Putamen (tissue), 1 donor: ENCODE data around the gene BST1.

ENCODE experiments used
- DNase-seq: peaks from one replicate; pipeline ENCODE4 v3.0.0-alpha.2; 2016; ENCODE audit warnings: low spot score

Gene BST1

DNA sequence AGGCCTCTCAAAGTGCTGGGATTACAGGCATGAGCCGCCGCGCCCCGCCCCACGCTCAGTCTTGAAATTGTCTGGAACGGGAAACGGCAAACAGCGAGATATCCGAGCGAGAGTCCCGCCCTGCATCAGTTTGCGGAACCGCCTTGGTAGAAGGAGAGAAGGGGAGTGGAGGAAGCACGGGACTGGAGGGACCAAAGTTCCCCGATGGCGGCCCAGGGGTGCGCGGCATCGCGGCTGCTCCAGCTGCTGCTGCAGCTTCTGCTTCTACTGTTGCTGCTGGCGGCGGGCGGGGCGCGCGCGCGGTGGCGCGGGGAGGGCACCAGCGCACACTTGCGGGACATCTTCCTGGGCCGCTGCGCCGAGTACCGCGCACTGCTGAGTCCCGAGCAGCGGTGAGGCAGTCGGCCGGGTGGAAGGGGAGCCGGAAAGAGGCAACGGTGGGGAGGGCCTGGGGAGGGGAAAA, at the start of gene BST1:
Gene BST1 (plus strand): TSS at position 125 of the 463 bp plus-strand sequence. CDS start 80 bp downstream, at position 205.
- DNase-seq = no peak

- DNase-seq = no peak
Measured at GRCh38 chr4:15653420-15653819, 49.4 kb upstream of the BST1 start.

DNA sequence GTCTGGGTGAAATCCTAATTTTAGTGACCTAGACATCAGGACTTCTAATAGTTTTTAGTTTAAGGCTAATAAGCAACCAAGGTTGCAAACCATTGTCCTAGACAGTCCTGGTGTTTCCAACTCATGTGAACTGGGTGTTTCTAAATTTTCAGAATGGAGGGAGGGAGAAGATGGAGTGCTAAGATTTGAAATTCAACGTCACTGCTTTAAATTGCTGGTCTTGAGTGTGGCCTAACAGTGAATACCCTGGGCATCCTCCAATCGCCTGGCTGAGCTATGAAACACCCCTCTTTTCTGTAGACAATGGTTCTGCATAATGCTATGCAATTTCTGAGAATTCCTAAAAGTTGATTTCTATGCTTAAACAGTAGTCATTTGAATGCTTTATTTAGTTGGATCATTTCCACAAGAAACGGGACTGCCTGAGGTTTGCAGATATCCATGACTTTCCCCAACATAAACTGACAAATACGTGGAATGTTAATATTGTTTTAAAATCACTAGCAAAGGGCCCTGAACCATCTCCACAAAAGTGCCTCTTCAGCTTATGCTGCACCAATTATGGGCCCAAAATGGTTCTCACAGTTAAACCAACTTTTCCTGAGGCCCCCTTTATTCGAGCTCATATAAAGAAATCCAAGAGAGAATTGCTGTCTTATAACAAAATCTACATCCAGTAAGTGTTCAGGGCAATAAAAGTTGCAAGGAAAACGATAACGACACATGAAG, 48.8 kb upstream of the BST1 start:
- DNase-seq = no peak

DNA sequence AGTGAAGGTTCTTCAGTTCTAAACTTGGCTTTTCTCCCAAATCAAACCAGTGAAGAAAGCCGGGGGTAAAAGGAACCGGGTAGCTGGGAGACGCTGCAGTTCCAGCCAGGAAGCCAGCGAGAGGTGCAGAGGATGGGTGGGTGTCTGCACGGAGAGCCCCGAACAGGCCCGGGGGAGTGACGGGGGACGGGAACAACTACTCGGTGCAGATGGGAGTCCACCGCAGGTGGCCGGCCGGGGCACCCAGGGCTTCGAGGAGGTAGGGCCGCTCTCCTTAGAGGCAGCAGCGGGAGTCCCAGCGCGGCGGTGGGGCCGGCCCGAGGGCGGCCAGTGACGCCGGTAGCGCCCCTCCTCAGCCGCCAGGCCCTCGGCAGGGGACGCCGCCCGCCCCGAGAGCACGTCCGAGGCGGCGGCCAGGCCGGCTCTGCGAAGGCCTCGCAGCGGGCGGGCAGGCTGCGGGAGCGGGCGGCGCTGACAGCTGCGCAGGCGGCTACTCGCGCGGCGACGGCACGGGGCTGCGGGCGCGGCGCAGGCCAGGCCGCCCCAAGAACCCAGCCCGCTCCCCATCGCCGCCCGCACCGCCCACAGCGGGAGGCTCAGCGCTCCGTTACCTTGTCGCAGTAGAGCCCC, 48.2 kb upstream of the BST1 start:
- DNase-seq = peak; percentile 68

- peak; percentile 92 for DNase-seq
Measured at GRCh38 chr4:15655223-15656037, 47.4 kb upstream of the BST1 start, which contains the start of gene FBXL5. FBXL5 (minus strand) TSS chr4:15655357; CDS start chr4:15655287, 70 bp downstream.

- peak; percentile 47 for DNase-seq
Measured at GRCh38 chr4:15656038-15656470, 46.8 kb upstream of the BST1 start.

- DNase-seq = no peak
Measured at GRCh38 chr4:15657366-15657765, 45.5 kb upstream of the BST1 start.

- no peak for DNase-seq
Measured at GRCh38 chr4:15658136-15658770, 44.6 kb upstream of the BST1 start.

DNA sequence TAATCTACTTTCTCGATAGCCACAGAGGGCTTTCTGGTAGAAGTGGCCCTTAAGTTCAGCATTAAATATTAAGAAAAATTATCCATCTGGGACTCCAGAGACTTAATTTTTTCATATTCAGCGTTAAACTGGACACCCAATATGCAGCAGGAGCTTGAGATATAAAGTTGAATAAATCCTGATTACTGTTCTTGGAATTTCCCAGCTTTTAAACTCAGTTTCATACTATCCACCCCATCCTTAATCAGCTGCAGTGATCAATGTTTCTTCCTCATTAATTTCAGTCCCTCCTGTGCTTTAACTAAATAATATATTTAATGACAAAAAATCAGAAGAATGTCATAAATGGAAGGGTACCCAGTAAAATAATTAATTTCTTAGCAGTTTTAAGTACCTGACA, 44.1 kb upstream of the BST1 start:
- no peak for DNase-seq

DNA sequence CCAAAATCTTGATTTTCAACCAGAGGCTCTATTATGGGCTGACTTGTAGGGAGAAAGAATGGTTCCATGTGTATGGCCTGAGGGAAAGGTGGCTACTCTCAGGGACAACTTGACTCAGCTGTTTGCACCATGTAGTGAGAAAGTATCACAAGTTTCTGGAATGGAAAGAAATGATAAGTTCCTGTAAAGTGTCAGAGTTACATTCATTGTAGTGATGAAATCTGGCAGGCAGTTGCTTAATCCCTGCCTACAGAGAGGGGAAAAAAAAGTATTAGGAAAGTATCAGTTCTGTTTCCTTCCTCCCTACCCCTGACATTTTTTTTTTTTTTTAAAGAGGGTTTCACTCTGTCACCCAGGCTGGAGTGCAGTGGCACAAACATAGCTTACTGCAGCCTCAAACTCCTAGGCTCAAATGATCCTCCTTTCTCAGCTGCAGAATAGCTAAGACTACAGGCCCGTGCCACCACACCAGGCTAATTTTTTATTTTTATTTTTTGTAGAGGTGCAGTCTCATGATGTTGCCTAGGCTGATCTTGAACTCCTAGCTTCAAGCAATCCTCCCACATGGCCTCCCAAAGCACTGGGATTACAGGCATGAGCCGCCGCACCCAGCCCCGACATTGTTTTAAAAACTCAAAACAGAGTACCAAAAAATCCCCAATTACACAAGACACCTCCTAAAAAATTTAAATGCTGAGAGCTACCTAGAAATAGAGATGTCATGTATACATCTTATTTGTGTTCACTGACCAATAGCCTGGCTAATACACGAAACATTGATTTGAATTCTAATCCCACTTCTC, 42.9 kb upstream of the BST1 start:
- DNase-seq = no peak

GRCh38 chr4:15665753-15666365, 37.0 kb upstream of the BST1 start:
- no peak for DNase-seq

DNA sequence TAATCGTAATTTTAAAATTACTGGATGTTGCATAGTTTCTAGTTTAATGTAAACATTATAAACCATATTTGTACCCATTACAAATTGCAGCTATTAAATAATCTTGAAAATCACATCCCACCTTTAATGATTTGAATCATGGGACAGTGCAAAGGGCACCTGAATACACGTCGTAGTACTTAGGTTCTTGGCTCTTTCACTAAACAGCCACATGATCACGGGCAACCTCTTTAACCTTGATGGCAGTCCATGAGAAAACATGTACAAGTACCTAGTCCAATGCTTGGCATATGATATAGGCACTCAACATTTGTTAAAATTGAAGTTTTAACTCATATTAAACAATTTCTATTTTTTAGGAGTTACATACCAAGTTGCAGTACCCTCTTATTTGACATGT, 35.9 kb upstream of the BST1 start:
- no peak for DNase-seq

GRCh38 chr4:15668566-15669435, 34.1 kb upstream of the BST1 start:
- DNase-seq = no peak

GRCh38 chr4:15670576-15670975, 32.3 kb upstream of the BST1 start:
- no peak for DNase-seq

GRCh38 chr4:15672101-15672500, 30.8 kb upstream of the BST1 start:
- DNase-seq = no peak

DNA sequence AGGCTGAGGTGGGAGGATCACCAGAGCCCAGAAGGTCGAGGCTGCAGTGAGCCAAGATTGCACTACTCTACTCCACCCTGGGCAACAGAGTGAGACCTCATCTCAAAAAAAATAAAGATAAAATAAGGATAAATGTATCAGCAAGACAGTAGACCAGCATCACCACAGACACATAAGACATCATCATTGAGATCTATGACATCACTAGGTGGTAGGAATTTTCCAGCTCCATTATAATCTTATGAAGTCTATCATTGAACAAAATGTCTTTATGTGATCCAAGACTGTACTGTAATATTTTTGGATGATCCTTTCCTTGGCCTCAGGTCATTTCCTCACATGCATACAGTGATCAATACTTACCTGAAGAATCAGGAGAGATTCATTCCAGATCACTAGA, 29.5 kb upstream of the BST1 start:
- no peak for DNase-seq

- no peak for DNase-seq
Measured at GRCh38 chr4:15674046-15674445, 28.8 kb upstream of the BST1 start.

DNA sequence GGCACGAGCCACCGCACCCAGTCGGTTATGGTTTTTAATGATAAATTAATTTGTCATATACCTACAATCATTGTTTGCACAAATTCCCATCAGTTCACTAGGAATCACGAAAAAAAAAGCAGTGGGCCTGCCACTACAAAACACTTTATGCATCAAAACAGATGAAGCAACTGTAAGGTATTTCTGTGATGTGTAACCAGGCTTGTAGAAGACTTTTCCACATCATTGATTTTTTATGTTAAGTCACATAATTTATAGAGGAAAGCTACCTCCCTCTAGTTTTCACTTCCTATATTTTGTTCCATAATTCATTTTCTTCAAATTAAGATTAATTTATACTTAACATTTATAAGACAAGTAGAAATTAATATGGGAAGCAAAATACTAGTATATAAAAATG, 27.9 kb upstream of the BST1 start:
- DNase-seq = no peak

DNA sequence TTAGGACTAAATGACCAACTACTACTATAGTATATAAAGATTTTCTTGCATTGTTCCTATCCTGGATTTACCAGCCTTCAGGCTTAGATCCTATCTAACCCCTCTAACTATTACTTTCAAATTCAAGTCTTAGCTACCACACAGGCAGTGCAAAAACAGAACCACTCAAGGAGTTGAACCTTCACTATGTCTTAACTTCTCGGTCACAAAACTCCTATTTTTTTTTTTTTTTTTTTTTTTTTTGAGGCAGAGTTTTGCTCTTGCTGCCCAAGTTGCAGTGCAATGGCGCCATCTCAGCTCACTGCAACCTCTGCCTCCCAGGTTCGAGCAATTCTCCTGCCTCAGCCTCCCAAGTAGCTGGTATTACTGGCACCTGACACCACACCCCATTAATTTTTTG, 27.5 kb upstream of the BST1 start:
- DNase-seq = no peak

DNA sequence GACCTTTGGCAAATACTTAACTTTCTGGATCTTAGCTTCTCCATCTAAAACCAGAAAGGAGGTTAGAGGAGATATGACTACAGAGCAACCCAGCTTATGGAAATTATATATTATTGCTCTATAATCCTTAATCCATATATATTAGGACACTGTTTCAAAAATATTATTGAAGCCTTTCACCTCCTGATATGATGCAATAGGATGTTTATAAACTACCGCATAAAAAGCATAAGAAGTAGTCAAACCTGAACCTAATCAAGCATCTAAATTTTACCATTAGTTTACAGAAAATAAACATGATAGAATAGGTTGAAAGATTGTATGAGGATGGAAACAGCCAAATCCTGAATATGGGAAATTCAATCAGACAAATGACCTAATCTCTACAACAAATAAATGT, 26.8 kb upstream of the BST1 start:
- DNase-seq = no peak
